GM20000 (cell line): ENCODE results near the gene COPS7B.

ENCODE experiments used
- DNase-seq: peaks from one replicate; pipeline ENCODE4 v3.0.0; 2012; ENCODE audit warnings: low spot score
- CTCF ChIP-seq: IDR thresholded peaks from 2 replicates; pipeline ENCODE4 v1.5.1; 2012; ENCODE audit warnings: mild to moderate bottlenecking, control low read depth; ENCODE audit errors: extremely low read depth, missing control alignments

COPS7B gene

GRCh38 chr2:231780909-231781797, 5.1 kb upstream of the COPS7B start, which contains the start of gene PDE6D:
TSS of gene PDE6D (minus strand) at chr2:231781282. CDS start at chr2:231781114, 168 bp downstream.
- no peak for TF ChIP-seq CTCF
- DNase-seq = peak; percentile 99

- TF ChIP-seq CTCF = no peak
- peak; percentile 46 for DNase-seq
These were observed 4.2 kb upstream of the COPS7B start for GRCh38 chr2:231781798-231782726.

GRCh38 chr2:231785413-231785812, 832 bp upstream of the COPS7B start:
- TF ChIP-seq CTCF = no peak
- DNase-seq = no peak

- no peak for DNase-seq
- TF ChIP-seq CTCF = no peak
These were observed 446 bp upstream of the COPS7B start for GRCh38 chr2:231785822-231786176.

GRCh38 chr2:231786917-231787292, 660 bp downstream of the COPS7B start:
- TF ChIP-seq CTCF = no peak
- DNase-seq = no peak

- TF ChIP-seq CTCF = no peak
- no peak for DNase-seq
These were observed 4.9 kb downstream of the COPS7B start for GRCh38 chr2:231791107-231791506.

- TF ChIP-seq CTCF = no peak
- no peak for DNase-seq
These were observed 8.1 kb downstream of the COPS7B start for GRCh38 chr2:231794383-231794782.
